NCI-H1417 (cell line): ENCODE measurements around the gene DNAH6.
"Not testable (repeated sequence)": the region's sequence is repeated elsewhere in the genome, so short reads cannot be mapped to it uniquely, and the experiment has no call there.

Experiments
- DNase-seq, 3 experiments: peaks; one replicate each; lab custom pipeline; 2025; lab: John Stamatoyannopoulos, UW

DNAH6 gene

DNA sequence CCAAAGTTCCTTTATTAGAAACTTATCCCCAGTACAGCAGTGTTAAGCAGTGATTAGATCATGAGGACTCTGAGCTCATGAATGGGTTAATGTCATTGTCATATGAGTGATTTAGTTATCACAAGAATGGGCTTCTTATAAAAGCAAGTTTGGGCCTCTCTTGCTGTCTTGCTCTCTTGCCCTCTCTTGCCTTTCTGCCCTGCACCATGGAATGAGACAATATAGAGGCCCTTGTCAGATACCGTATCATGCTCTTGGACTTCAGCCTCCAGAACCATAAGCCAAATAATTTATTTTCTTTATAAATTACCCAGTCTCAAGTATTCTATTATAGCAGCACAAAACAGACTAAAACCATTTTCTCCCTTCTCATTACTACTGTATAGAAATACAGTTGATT, 238.8 kb downstream of the DNAH6 start:
- no peak for DNase-seq

DNA sequence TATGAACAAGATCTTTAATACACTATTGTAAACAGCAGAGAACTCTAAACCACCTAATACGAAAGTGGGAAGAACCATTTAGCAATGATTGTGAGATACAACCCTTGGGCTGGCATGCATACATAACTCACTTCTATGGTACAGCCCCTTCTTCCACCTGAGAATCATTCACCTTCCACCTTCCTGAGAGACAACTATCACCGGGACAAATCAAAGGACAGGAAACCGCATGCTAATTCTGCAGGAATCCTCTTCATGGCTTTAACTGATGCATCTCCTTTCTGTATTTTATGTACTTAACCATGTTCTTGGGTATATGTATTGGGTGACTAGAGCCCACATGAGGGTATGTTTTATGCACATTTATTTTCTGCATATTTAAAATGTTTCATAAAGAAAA, 241.3 kb downstream of the DNAH6 start:
- DNase-seq = no peak

DNA sequence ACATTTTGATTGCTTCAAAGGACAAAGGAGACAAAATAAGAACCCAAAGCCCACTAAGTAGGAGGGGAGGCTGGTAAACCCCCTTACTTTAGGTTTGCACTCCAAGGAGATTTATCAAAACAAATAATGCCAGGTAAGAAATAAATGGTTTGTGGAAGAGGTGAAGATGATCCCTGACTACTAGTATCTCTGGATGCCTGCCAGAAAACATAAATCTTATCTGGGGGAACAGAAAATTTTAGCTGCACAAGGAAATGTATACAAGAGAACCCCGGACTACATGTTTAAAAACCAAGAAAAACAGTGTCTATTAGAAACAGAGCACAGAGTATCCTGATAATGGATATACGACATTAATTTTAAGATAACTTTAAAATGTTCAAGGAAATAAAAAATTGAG, 250.5 kb downstream of the DNAH6 start:
- no peak for DNase-seq

DNA sequence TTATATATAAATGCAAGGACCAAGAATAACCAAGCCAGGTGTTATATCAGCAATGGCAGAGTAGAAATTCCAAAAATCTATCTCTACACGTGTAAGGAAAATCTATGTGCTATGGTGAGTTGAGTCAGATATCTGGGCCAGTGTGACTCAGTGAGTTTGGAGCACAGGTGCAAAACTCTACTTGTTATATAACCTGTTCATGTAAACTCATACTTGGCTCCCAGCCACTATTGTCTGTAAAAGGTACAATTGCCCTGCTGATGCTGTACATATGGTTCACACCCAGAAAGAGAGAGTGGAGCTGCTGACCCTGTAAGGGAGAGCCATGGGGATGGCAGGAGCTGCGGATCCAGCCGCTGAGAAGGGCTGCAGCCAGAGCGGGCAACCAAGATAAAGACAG, 252.5 kb downstream of the DNAH6 start:
- DNase-seq = no peak

DNA sequence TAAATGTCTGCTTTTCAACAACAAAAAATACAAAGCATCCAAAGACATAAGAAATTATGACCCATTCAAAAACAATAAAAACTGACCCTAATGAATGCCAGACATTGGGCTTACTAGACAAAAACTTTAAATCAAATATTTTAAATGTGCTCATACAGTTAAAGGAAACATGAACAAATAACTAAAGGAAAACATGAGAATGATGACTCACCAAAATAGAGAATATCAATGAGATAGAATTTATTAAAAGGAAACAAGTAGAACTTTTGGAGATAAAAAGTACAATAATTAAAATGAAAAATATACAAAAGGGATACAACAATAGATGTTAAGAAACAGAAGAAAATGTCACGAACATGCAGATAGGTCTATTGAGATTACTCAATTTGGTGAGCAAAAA, 254.0 kb downstream of the DNAH6 start:
- DNase-seq = no peak

DNA sequence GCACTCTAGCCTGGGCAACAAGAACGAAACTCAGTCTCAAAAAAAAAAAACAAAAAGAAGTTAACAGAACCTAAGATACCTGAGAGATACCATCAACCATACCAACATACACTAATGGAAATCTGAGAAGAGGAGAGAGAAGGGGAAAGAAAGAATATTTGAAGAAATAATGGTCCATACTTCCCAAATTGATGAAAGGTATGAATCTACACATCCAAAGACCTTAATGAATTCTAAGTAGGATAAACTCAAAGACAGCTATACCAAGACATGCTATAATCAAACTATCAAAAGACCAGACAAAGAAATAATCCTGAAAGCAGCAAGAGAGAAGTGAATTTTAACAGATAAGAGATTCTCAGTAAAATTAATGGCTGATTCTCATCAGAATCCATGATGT, 255.0 kb downstream of the DNAH6 start:
- DNase-seq = no peak

DNA sequence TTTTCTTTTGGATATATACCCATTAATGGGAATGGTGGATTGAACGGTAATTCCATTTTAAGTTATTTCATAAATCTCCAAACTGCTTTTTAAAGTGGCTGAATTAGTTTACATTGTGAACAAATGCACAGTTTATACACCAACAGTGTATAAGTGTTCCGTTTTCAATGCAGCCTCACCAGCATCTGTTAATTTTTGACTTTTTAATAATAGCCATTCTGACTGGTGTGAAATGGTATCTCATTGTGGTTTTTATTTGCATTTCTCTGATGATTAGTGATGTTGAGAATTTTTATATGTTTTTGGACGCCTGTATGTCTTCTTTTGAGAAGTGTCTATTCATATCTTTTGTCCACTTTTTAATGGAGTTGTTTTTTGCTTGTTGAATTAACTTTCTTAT, 257.3 kb downstream of the DNAH6 start:
- not testable (repeated sequence) for DNase-seq

DNA sequence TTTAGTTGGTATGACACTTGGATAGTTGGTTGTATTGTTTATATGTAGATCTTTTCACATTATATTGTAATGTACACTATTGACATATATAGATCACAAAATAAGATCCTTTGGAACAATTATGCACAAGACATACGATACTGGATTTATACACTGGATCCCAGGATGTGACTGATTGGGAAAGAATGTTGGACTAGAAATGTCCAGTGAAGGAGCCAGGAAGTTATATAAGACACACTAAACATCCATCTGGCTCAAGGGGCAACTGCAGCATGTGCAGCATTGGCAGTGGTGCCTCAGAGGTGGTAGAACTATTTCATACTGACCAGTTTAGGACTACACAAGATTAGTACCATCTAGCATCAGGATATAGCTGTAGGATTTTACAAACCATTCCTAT, 259.7 kb downstream of the DNAH6 start:
- DNase-seq = no peak

DNA sequence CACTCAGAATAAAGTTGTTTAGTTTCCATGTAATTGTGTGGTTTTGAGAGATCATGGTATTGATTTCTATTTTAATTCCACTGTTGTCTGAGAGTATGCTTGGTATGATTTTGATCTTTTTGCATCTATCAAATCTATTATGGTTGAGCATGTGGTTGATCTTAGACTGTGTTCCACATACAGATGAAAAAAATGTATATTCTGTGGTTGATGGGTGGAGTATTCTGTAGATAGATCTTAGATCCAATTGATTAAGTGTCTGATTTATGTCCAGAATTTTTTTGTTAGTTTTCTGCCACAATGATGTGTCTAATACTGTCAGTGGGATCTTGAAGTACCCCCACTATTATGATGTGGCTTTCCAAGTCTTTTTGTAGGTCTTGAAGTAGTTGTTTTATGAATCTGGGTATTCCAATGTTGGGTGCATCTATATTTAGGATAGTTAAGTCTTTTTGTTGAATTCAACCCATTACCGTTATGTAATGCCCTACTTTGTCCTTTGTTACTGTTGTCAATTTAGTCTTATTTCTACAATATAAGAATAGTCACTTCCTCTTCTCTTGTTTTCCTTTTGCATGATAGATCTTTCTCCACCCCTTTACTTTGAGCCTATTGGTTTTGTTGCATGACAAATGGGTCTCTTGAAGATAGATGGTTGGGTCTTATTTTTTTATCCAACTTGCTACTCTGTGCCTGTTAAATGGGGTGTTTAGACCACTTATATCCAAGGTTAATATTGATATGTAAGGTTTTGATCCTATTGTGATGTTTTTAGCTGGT, 262.8 kb downstream of the DNAH6 start:
- no peak for DNase-seq

DNA sequence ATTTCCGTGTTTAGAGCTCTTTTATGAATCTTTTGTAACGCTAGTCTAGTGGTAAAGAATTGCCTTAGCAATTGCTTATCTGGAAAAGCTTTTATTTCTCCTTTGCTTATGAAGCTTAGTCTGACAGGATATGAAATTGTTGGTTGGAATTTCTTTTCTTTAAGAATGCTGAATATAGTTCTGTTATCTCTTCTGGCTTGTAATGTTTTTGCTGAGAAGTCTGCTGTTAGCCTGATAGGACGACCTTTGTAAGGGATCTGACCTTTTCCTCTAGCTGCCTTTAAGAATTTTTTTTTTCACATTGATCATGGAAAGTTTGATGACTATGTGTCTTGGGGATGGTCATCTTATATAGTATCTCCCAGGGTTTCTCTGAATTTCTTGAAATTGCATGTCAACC, 263.5 kb downstream of the DNAH6 start:
- DNase-seq = no peak

DNA sequence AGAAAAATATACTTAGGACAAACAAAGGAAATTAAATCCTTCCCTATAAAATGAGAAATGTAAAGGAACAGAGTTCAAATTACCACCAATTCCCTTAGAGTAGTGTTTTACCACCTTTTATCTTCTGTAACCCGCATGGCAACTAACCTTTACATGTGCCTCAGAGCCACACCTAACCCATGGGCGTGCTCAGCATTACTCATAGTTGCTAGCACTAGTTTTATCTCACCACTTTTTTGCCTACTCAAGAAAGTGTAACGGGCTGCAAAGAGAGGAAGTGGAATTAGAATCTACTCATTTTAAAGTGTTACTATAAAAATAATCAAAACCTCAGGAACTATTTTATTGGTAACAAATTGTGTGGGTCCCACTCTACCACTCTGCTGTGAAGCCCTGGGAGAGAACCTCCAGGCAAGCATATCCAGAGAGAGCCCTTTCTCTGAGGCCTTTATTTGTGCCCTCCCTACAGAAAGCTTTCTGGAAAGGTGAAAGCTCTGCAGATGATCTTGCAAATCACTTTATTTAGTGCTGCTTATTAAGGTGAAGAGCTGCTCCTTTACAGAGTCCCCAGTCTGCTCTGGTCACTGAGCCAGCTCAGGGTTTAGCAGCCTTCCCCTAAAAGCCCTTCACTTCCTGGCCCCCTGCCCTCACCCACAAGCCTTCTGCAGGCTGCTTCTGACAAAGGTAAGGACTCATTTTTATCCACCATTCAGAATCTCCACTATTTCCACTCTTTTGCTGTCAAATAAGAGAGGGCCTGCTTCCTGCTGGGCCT, 265.8 kb downstream of the DNAH6 start:
- no peak for DNase-seq

DNA sequence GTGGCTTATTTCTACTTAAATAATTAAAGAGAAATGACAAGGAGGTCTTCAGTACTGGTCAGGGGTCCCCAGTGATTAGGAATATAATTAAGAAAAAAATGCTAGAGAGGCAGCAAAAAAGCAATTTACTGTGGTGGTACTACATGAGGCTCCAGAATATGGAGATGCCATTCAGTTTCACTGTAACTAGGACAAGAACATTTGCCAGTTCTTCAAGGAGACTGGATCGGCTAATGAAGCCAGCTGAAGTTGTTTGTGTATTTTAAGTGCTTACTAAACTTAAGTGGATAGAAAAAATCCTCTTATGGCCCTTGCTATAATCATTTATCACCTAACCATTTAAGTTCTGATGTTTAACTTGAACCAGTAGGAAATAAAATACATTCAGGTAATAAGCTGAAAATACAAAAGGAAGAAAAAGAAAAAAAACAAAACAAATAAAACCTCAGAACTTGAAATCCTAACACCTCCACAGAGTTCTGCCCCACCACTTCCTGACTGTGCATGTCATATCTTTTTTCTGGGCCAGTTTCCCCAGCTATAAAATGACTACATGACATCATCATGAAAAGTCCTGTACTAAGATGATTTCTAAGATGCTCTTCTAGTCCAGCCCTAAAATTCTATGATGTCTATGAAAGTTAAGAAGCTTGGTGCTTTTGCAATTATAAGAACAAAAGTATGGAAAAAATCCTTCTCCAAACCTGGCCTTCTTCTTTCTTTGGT, 266.6 kb downstream of the DNAH6 start:
- no peak for DNase-seq

DNA sequence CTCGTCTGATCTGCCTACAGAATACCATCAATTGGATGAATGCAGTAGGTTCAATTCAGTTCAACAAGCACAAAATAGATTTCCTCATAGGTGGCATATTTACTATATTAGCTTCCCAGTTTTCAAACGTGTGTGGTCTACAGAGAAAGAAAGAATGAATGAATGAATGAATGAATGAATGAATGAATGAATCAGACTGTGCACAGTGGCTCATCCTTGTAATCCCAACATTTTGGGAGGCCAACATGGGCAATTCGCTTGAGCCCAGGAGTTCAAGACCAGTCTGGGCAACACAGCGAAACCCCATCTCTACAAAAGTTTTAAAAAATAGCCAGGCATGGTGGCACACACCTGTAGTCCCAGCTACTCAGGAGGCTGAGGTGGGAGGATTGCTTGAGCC, 269.7 kb downstream of the DNAH6 start:
- no peak for DNase-seq

DNA sequence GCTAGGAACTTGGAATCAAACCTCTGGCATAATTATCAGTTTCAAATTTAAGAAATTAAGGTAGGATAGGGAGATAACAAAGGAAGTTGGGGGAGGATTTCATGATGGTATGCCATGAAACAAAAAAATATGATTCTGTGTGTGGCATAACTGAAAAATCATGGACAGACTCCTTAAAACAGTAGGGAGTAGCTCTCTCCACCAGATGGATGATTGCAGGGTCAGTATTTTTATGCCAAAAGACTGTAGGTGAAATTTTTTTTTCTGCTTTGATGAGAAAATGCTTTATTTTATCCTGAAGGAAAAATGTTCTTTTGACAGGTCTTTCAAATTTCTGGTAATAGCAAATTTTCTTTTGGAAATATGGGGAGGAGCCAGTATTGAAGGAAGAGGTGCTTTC, 270.3 kb downstream of the DNAH6 start:
- no peak for DNase-seq

DNA sequence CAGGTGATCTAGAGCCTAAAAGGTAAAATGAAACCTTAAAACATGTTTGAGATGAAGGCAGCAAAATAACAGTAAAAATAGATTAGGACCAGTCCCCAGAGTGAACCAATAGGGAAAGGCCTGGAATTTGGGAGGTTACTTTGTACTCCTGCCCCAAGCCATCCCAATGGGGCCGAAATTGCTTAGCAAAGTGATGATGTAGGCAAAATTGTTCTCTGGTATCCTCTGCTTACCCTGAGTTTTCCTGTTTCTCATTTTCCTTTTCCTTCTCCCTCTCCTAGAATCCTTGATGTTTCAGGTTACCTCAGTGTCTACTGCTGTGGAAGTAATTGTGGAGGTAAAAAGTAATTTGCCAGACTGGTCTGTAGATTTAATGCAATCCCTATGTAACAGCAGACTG, 271.7 kb downstream of the DNAH6 start:
- DNase-seq = no peak

DNA sequence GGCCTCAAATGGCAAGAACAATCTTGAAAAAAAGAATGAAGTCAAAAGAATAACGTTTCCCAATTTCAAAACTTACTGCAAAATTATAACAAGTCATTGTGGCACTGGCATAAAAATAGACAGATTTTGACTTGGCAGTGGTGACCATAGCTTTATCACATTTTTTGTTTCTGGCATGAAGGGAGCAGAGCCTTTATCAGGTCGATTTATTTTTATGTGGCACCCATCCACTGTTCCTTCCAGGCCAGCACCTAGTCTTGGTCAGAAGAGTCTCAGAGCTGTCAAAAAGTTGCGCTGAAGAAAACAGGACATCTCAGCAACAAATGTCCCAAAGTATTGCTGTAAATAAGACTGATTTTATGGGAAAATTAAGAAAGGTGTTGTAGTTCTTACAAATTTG, 272.2 kb downstream of the DNAH6 start:
- DNase-seq = no peak

DNA sequence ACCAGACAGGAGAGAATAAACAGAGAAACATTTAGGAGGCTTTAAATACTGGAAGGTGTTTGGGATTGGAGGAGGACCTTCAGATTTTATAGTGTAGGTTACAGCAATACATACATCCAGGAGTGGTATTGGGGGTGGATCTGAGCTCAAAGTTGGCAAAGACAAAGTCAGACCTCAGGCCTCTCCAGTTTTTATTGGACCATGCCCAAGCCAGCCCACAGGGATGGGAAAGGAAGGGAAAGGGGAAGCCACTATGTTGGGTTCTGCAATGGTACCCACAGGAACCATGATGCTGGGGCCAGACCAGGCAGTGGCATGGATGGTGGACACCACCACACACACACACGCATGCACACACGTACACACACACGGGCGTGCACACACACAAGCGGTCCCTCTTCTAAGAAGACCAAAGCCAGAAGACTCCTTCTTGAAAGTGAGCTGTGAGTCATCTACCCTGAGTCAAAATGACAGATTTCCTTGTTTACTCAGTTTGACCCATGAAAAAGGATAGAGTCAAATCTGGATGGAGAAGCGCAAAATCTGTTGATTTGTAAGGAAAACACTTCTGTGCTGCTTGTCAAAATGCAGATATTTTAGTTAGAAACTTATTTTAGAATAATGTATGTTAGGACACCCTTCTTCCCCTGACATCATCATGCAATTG, 276.7 kb downstream of the DNAH6 start:
- DNase-seq = no peak

DNA sequence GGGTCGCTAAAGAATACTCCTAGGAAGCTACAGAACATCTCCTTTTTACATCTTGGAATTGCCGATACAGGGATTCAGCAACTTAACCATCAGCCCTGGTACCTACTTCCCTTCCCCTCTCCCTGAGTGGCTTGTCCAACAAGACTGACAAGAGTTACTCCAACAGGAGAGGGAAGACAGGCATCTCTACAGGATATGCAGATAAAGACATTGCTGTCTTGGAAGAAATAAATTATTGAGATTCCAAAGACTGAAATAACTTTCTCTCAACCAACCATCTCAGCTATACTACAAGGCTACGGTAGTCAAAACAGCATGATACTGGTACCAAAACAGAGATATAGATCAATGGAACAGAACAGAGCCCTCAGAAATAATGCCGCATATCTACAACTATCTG, 277.3 kb downstream of the DNAH6 start:
- no peak for DNase-seq

DNA sequence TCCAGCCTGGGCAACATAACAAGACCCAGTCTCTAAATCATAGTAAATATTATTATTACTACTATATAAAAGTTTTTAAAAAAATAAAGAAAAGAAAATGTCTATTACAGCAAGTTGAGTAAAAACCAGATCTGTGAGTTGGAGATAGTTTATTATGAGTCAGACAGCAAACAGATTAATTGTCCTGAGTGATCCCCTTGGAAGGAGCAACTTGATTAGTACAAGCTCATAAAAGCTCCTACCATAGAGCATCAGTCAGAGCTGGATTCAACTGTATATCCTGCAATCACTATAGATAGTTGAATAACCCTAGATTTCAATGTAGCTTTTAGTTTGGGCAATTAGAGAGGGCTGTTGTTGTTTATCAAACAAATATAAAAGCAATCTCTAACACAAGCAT, 280.5 kb downstream of the DNAH6 start:
- DNase-seq = no peak

DNA sequence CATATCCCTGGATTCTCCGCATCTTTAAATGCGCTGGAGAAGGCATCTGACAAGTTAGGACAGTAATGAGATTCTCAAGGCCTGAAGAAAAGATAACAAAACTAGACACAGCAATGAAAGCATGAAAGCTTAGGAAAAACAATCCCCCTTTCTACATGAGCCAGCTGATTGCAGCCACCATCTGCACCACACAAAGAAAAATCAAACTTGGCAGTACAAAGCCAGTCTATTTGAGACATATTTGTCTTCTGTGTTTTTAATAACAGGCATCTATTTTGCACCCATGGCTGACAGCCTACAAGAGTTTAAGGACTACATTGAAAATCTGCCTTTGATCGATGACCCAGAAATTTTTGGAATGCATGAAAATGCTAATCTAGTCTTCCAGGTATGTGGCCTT, 281.0 kb downstream of the DNAH6 start:
- no peak for DNase-seq

DNA sequence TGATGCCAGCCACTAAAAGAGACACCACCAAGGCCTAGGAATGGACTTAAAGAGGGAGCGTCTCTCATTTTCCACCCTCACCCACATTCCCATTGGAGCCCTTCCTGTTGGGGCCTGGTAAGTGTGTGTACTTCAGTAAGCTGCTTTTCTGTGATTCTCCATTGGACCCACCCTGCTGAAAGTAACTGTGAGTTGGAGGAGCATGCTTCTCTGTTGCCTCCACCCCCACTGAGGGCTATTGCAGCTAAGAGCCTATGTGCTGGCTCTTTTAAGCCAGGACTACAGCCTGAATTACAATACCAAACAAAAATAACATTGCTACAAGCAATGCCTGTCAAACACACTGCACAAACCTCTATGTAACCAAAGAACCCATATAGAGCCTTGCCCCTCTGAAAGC, 283.5 kb downstream of the DNAH6 start:
- no peak for DNase-seq

DNA sequence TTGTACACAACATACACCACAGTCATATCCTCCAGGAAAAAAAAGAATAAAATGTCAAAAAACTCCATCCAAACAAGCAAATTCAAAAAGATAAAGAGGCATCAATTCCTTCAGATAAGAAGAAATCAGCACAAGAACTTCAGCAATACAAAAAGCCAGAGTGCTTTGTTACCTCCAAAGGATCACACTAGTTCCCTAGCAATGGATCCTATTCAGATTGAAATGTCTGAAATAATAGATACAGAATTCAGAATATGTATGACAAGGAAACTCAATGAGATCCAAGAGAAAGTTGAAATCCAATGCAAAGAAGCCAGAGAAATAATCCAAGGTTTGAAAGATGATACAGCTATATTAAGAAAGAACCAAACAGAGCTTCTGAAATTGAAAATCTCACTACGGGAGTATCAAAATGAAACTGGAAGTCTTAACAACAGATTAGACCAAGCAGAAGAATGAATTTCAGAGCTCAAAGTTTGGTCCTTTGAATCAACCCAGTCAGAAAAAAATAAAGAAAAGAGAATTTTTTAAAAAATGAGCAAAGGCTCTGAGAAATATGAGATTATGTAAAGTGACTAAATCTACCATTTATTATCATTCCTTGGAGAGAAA, 284.0 kb downstream of the DNAH6 start:
- no peak for DNase-seq
